HepG2 (cell line): ENCODE data around the gene HMCN1. TPM values are rescaled to one million over a fixed set of nuclear protein-coding genes. Genes with fewer than 3 reads are reported as not detected.

Source experiments
- ATAC-seq: fragments of 200-7000 bp; cut with Tn5 transposase; 3 replicates; pipeline ENCODE4 v1.9.1; 2020; ENCODE audit warnings: mild to moderate bottlenecking, moderate library complexity
- BruUV-seq: library from RNA; stranded (reverse); fragments of 400-500 nt; replicated peaks from 2 replicates; lab custom pipeline; 2021; lab: Mats Ljungman, UMichigan
- CTCF ChIA-PET: fragments of 300-600 bp; formaldehyde crosslinking; extraction: SDS; loops from one replicate; lab custom pipeline; 2021; ENCODE audit warnings: low total read pairs, inconsistent platforms, low intra/inter-chr PET ratio; lab: Yijun Ruan, JAX
- POLR2A ChIA-PET: fragments of 350-600 bp; sonication (Branson Sonifier 250); formaldehyde crosslinking; loops from one replicate; lab custom pipeline; 2020; ENCODE audit warnings: antibody characterized with exemption, inconsistent platforms; lab: Yijun Ruan, JAX
- DNase-seq: peaks from one replicate; pipeline ENCODE4 v3.0.0-alpha.2; 2015; ENCODE audit warnings: low spot score
- FAIRE-seq: peaks from 3 replicates; lab custom pipeline; 2011; peaks lifted over from hg19 to GRCh38; lab: Jason Lieb, UNC
- H2AFZ ChIP-seq: one replicate; pipeline ENCODE4 v1.6.1; 2011; ENCODE audit warnings: low read length, inconsistent platforms
- H3K27ac ChIP-seq: fragments of 300-600 bp; 3 replicates; pipeline ENCODE4 v1.8.0; 2011; ENCODE audit warnings: mixed run types, mild to moderate bottlenecking, mixed read lengths, low read length, inconsistent platforms; ENCODE audit not compliant: insufficient read depth; ENCODE audit errors: extremely low read length
- H3K27me3 ChIP-seq, 2 experiments: fragments of 200-600 bp in 1 of 2; 2 replicates in 1 of 2; 3 replicates in 1 of 2; pipeline versions ENCODE4 v1.6.0 to v1.8.0; 2011; ENCODE audit warnings: low read length in 2 of 2, mild to moderate bottlenecking in 2 of 2, moderate library complexity in 2 of 2, inconsistent platforms in 1 of 2; ENCODE audit not compliant: insufficient read depth in 2 of 2, control insufficient read depth in 1 of 2
- H3K36me3 ChIP-seq, 2 experiments: fragments of 200-600 bp in 1 of 2; replicated peaks in 1 of 2; 2 replicates in 1 of 2; 3 replicates in 1 of 2; pipeline versions ENCODE4 v1.5.1 to v1.8.0; 2011; ENCODE audit warnings: low read length in 2 of 2, inconsistent platforms in 1 of 2; ENCODE audit not compliant: insufficient read depth in 2 of 2, control insufficient read depth in 1 of 2
- H3K4me1 ChIP-seq: 2 replicates; pipeline ENCODE4 v1.5.1; 2012; ENCODE audit warnings: low read length, inconsistent platforms; ENCODE audit not compliant: insufficient read depth
- H3K4me2 ChIP-seq: 2 replicates; pipeline ENCODE4 v1.6.0; 2011; ENCODE audit warnings: low read depth, low read length, inconsistent platforms
- H3K4me3 ChIP-seq, 3 experiments: fragments of 200-600 bp in 1 of 3; sonication (generic), shearing (Covaris generic) in 1 of 3; replicated peaks in 1 of 3; 2 replicates each; pipeline ENCODE4 v1.5.1; 2011 to 2016; ENCODE audit warnings: low read length in 3 of 3, inconsistent platforms in 2 of 3, low read depth in 2 of 3, mild to moderate bottlenecking in 2 of 3, control low read depth in 1 of 3, mixed read lengths in 1 of 3; ENCODE audit not compliant: insufficient read depth in 1 of 3
- H3K79me2 ChIP-seq: one replicate; pipeline ENCODE4 v1.6.1; 2011; ENCODE audit warnings: low read length, inconsistent platforms; ENCODE audit not compliant: insufficient read depth
- H3K9ac ChIP-seq: 2 replicates; pipeline ENCODE4 v1.6.0; 2011; ENCODE audit warnings: mild to moderate bottlenecking, low read depth, low read length, inconsistent platforms; ENCODE audit not compliant: insufficient read depth
- H3K9me3 ChIP-seq: 2 replicates; pipeline ENCODE4 v1.5.1; 2012; ENCODE audit warnings: mild to moderate bottlenecking, low read length
- H4K20me1 ChIP-seq: 2 replicates; pipeline ENCODE4 v1.6.0; 2011; ENCODE audit warnings: inconsistent platforms, mild to moderate bottlenecking, low read length, moderate library complexity; ENCODE audit not compliant: insufficient read depth
- ELF1 ChIP-seq: sonication (generic); formaldehyde crosslinking; IDR thresholded peaks from 2 replicates; pipeline ENCODE4 v1.4.0; 2020; ENCODE audit warnings: missing genetic modification reagents
- HOXA3 ChIP-seq: sonication (generic); formaldehyde crosslinking; IDR thresholded peaks from 2 replicates; pipeline ENCODE4 v1.5.0; 2020; ENCODE audit warnings: missing genetic modification reagents
- IKZF1 ChIP-seq: fragments of 450-650 bp; IDR thresholded peaks from 2 replicates; pipeline ENCODE4 v1.7.1; 2016
- KDM2A ChIP-seq: sonication (generic); formaldehyde crosslinking; IDR thresholded peaks from 2 replicates; pipeline ENCODE4 v1.4.0; 2020; ENCODE audit warnings: low read depth, missing genetic modification reagents, borderline replicate concordance
- MBD4 ChIP-seq: IDR thresholded peaks from 2 replicates; pipeline ENCODE4 v1.6.1; 2012; ENCODE audit warnings: low read length, inconsistent platforms, borderline replicate concordance
- NFE2 ChIP-seq: sonication (generic); formaldehyde crosslinking; IDR thresholded peaks from 2 replicates; pipeline ENCODE4 v1.4.0; 2020; ENCODE audit warnings: missing genetic modification reagents
- NFYB ChIP-seq: sonication (generic); formaldehyde crosslinking; IDR thresholded peaks from 2 replicates; pipeline ENCODE4 v1.4.0; 2020; ENCODE audit warnings: missing genetic modification reagents
- NR2F6 ChIP-seq, 2 experiments: IDR thresholded peaks; 2 replicates each; pipeline ENCODE4 v1.6.1; 2016; ENCODE audit warnings: antibody characterized with exemption in 1 of 2, mild to moderate bottlenecking in 1 of 2
- PCBP1 ChIP-seq: fragments of 200-400 bp; formaldehyde crosslinking; IDR thresholded peaks from 2 replicates; pipeline ENCODE4 v1.6.1; 2017; ENCODE audit warnings: mild to moderate bottlenecking, low read depth, low read length, borderline replicate concordance
- POLR2A ChIP-seq, 2 experiments: IDR thresholded peaks; 2 replicates each; pipeline ENCODE4 v1.6.1; 2011; ENCODE audit warnings: low read depth in 2 of 2, low read length in 2 of 2, mild to moderate bottlenecking in 1 of 2, moderate library complexity in 1 of 2; ENCODE audit not compliant: insufficient read depth in 1 of 2
- POLR2AphosphoS5 ChIP-seq: IDR thresholded peaks from 2 replicates; pipeline ENCODE4 v1.6.1; 2012; ENCODE audit warnings: low read depth, low read length
- REPIN1 ChIP-seq: sonication (generic); formaldehyde crosslinking; IDR thresholded peaks from 2 replicates; pipeline ENCODE4 v1.8.0; 2022; ENCODE audit warnings: missing genetic modification reagents, low read depth, mild to moderate bottlenecking, borderline replicate concordance
- RXRB ChIP-seq: IDR thresholded peaks from 2 replicates; pipeline ENCODE4 v1.6.1; 2016; ENCODE audit warnings: borderline replicate concordance, missing genetic modification reagents, missing compliant biosample characterization
- SNAPC2 ChIP-seq: sonication (generic); formaldehyde crosslinking; IDR thresholded peaks from 2 replicates; pipeline ENCODE4 v1.8.1; 2022; ENCODE audit warnings: mild to moderate bottlenecking, missing genetic modification reagents
- SOX5 ChIP-seq: IDR thresholded peaks from 2 replicates; pipeline ENCODE4 v1.6.1; 2016; ENCODE audit warnings: borderline replicate concordance
- SP140L ChIP-seq: sonication (generic); formaldehyde crosslinking; IDR thresholded peaks from 2 replicates; pipeline ENCODE4 v1.4.0; 2020; ENCODE audit warnings: missing genetic modification reagents, borderline replicate concordance
- TBX3 ChIP-seq: fragments of 450-650 bp; IDR thresholded peaks from 2 replicates; pipeline ENCODE4 v1.6.1; 2017; ENCODE audit warnings: antibody characterized with exemption, mild to moderate bottlenecking, inconsistent platforms, borderline replicate concordance
- ZNF282 ChIP-seq: fragments of 450-650 bp; IDR thresholded peaks from 2 replicates; pipeline ENCODE4 v1.6.1; 2018; ENCODE audit not compliant: partially characterized antibody
- ZNF44 ChIP-seq: sonication (generic); formaldehyde crosslinking; IDR thresholded peaks from 2 replicates; pipeline ENCODE4 v1.5.1; 2020; ENCODE audit warnings: mild to moderate bottlenecking, missing genetic modification reagents
- ZNF484 ChIP-seq: sonication (generic); formaldehyde crosslinking; IDR thresholded peaks from 2 replicates; pipeline ENCODE4 v1.5.1; 2020; ENCODE audit warnings: mild to moderate bottlenecking, low read depth, missing genetic modification reagents, borderline replicate concordance
- ZNF510 ChIP-seq: sonication (generic); formaldehyde crosslinking; IDR thresholded peaks from 2 replicates; pipeline ENCODE4 v1.4.0; 2020; ENCODE audit warnings: low read depth, mild to moderate bottlenecking, missing genetic modification reagents
- ZNF83 ChIP-seq: sonication (generic); formaldehyde crosslinking; IDR thresholded peaks from 2 replicates; pipeline ENCODE4 v1.4.0; 2020; ENCODE audit warnings: missing genetic modification reagents, mild to moderate bottlenecking, borderline replicate concordance
- WGBS: methylation state at CpG from one replicate; pipeline ENCODE4 v1.1.6; 2017; ENCODE audit warnings: low lambda C conversion rate; 5-methylcytosine and 5-hydroxymethylcytosine counted together
- in situ Hi-C: cut with HindIII; loops from 2 replicates; pipeline ENCODE4 v1.10.0; 2017; ENCODE audit warnings: low pct_unique_long_range_greater_than_20kb; ENCODE audit not compliant: extremely low pct_ligation_motif_present
- intact Hi-C: fragments of 100-400 bp; cut with micrococcal nuclease; formaldehyde crosslinking; loops from one replicate; pipeline ENCODE4 v1.10.0; 2022; ENCODE audit not compliant: unreplicated experiment
- polyA plus RNA-seq, 8 experiments: library from polyadenylated mRNA; depleted of rRNA in 3 of 8; stranded (reverse) in 7 of 8; unstranded in 1 of 8; fragments of >200 nt; fragmentation: Illumina TruSeq in 4 of 8; extraction: Trizol in 4 of 8; gene quantifications; 2 replicates each; pipeline versions ENCODE4 v1.2.1 to v1.2.3, GENCODE V29; 2011 to 2016; ENCODE audit warnings: low read depth in 4 of 8, missing spikeins in 1 of 8, mixed read lengths in 1 of 8; ENCODE audit not compliant: insufficient read depth in 1 of 8
- total RNA-seq, 5 experiments: library from RNA; depleted of rRNA; stranded (reverse); fragments of >200 nt; fragmentation: Illumina TruSeq; extraction: Trizol; gene quantifications; 2 replicates each; pipeline ENCODE4 v1.2.3, GENCODE V29; 2016; ENCODE audit warnings: low read depth in 1 of 5
- TF ChIP-seq, protein P1 (sequence below): sonication (generic); formaldehyde crosslinking; IDR thresholded peaks from 2 replicates; pipeline ENCODE4 v1.5.0; 2020; ENCODE audit warnings: missing genetic modification reagents, mild to moderate bottlenecking, borderline replicate concordance

HMCN1 gene
- total and polyA plus RNA-seq, 2 of the 13 experiments (the other 11 are each of a cell fraction or from before 2014, with no cell fraction given), result 0.03 TPM; not detected in 1

DNA sequence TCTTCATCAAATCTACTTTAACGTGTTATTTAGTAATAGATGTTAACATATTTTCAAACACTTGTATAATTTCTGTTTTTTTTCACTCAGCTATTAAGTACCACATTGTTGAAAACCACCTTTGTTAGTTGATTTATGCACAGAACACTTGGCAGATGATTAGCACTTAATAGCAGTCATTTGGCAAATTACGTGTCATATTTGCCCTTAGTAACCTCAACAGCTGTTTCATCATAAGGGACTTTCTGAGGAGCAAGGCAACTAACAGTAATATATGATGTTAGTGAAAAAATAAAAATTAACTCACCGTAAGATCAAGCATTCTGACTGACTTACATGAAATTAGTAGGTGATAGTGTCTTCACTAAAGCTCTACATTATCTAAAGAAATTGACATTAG lies 186.4 kb downstream of the HMCN1 start (continued):
- no peak for TF ChIP-seq RXRB
- no peak for TF ChIP-seq ZNF44 (CRISPR knock-in tag)
- TF ChIP-seq SP140L (CRISPR knock-in tag), result no peak
- TF ChIP-seq PCBP1, result no peak
- TF ChIP-seq NFE2 (CRISPR knock-in tag), result no peak
- TF ChIP-seq ZNF282, result no peak
- TF ChIP-seq NFYB, result no peak
- TF ChIP-seq ZNF510 (CRISPR knock-in tag), result no peak
- TF ChIP-seq ZNF83 (CRISPR knock-in tag), result no peak
- TF ChIP-seq IKZF1, result no peak
- TF ChIP-seq, all 625 proteins: peak for 0

DNA sequence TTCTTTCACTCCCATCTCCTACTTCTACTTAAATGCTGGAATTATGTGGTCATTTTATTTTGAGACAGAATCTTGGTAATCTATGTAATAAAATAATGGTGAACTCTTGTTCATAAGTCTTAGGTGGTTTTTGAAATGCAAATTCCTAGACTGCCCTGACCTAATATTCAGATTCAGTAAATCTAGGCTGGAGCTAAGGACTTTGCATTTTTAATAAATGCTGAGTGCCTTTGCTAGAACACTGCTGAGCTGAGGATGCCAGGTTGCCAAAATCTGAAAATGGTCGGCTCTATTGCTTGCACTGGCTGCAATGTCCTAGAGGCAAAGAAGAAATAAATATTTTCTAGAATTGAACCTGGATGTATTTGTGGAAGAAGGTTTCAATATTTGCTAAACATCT lies 187.4 kb downstream of the HMCN1 start:
- intact Hi-C loops, result no loop called here
- ChIA-PET POLR2A (no interaction called here), CTCF (no interaction called here)
- 4% methylated on average over 1 of the region's 1 CpG for WGBS
- ATAC-seq (no peak), DNase-seq (no peak), FAIRE-seq (no peak)
- H2AFZ ChIP-seq, result no peak overlapping the region
- no peak overlapping the region for H3K9ac ChIP-seq
- H3K4me3 ChIP-seq, result no peak overlapping the region
- H3K4me1 ChIP-seq, result no peaks in the 10 kb centered on the region
- H3K79me2 ChIP-seq, result no peaks in the 10 kb centered on the region
- no peak overlapping the region for H3K27ac ChIP-seq
- H3K27me3 ChIP-seq, result no peaks in the 10 kb centered on the region
- no peaks in the 10 kb centered on the region for H3K9me3 ChIP-seq
- no peaks in the 10 kb centered on the region for H3K36me3 ChIP-seq
- TF ChIP-seq TBX3, result no peak
- TF ChIP-seq MBD4, result no peak
- TF ChIP-seq REPIN1 (CRISPR knock-in tag), result no peak
- no peak for TF ChIP-seq KDM2A (CRISPR knock-in tag)
- TF ChIP-seq SOX5 (CRISPR knock-in tag), result no peak
- no peak for TF ChIP-seq POLR2A (IDR thresholded peaks at IDR 0.05; ENCODE audit: insufficient read depth in 1 of 2, low read depth in 2 of 2, low read length in 2 of 2)
- TF ChIP-seq HOXA3, result no peak
- TF ChIP-seq NR2F6 (IDR thresholded peaks at IDR 0.05), result no peak
- TF ChIP-seq NR2F6 (CRISPR knock-in tag; IDR thresholded peaks at IDR 0.05), result no peak
- TF ChIP-seq SNAPC2 (CRISPR knock-in tag), result no peak
- TF ChIP-seq POLR2AphosphoS5, result no peak
- TF ChIP-seq, protein P1, sequence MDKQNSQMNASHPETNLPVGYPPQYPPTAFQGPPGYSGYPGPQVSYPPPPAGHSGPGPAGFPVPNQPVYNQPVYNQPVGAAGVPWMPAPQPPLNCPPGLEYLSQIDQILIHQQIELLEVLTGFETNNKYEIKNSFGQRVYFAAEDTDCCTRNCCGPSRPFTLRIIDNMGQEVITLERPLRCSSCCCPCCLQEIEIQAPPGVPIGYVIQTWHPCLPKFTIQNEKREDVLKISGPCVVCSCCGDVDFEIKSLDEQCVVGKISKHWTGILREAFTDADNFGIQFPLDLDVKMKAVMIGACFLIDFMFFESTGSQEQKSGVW (CRISPR knock-in tag), result no peak
- no peak for TF ChIP-seq ELF1 (CRISPR knock-in tag)
- TF ChIP-seq ZNF484 (CRISPR knock-in tag), result no peak
- TF ChIP-seq, all 625 proteins: peak for 0
- in situ Hi-C loops, result no loop called here
- BruUV-seq, result no TSS peak
- H4K20me1 ChIP-seq, result no peaks in the 10 kb centered on the region
- H3K4me2 ChIP-seq, result no peak overlapping the region
